Fibroblast of lung (primary cell): ENCODE data around the gene OGDH. TPM values are rescaled to one million over a fixed set of nuclear protein-coding genes. Genes with fewer than 3 reads are reported as not detected.

Experiments used
- DNase-seq, 2 donors: peaks; one replicate each; pipeline versions ENCODE4 v3.0.0 to v3.0.0-alpha.2; 2010; ENCODE audit warnings: low read depth in 2 of 2
- H2AFZ ChIP-seq: 2 replicates; pipeline ENCODE4 v1.5.1; 2012; ENCODE audit warnings: low read length, control low read depth, inconsistent platforms
- H3K27ac ChIP-seq: 2 replicates; pipeline ENCODE4 v1.5.1; 2011; ENCODE audit warnings: low read length, control low read depth; ENCODE audit not compliant: insufficient read depth
- H3K27me3 ChIP-seq: 2 replicates; pipeline ENCODE4 v1.5.1; 2011; ENCODE audit warnings: mild to moderate bottlenecking, low read length; ENCODE audit not compliant: control insufficient read depth, insufficient read depth
- H3K36me3 ChIP-seq: 2 replicates; pipeline ENCODE4 v1.5.1; 2011; ENCODE audit warnings: low read length; ENCODE audit not compliant: control insufficient read depth, insufficient read depth
- H3K4me1 ChIP-seq: 2 replicates; pipeline ENCODE4 v1.5.1; 2011; ENCODE audit warnings: low read length; ENCODE audit not compliant: control insufficient read depth, insufficient read depth; ENCODE audit errors: extremely low read depth
- H3K4me2 ChIP-seq: 2 replicates; pipeline ENCODE4 v1.5.1; 2011; ENCODE audit warnings: low read length, control low read depth; ENCODE audit not compliant: insufficient read depth; ENCODE audit errors: extremely low read depth
- H3K4me3 ChIP-seq, 4 experiments: fragments of 200-600 bp in 1 of 4; sonication (generic) in 1 of 4; replicated peaks in 1 of 4; 2 replicates each; pipeline ENCODE4 v1.5.1; 2011 to 2016; ENCODE audit warnings: low read length in 4 of 4, low read depth in 3 of 4, mild to moderate bottlenecking in 3 of 4, control low read depth in 2 of 4, inconsistent platforms in 1 of 4, mixed read lengths in 1 of 4; ENCODE audit not compliant: insufficient read depth in 1 of 4; ENCODE audit errors: control extremely low read depth in 1 of 4
- H3K79me2 ChIP-seq: 2 replicates; pipeline ENCODE4 v1.5.1; 2012; ENCODE audit warnings: mild to moderate bottlenecking, low read length, inconsistent platforms; ENCODE audit not compliant: control insufficient read depth, insufficient read depth
- H3K9ac ChIP-seq: 2 replicates; pipeline ENCODE4 v1.5.1; 2011; ENCODE audit warnings: mild to moderate bottlenecking, low read length, control low read depth; ENCODE audit not compliant: insufficient read depth
- H3K9me3 ChIP-seq: 2 replicates; pipeline ENCODE4 v1.5.1; 2012; ENCODE audit warnings: low read depth, low read length; ENCODE audit not compliant: control insufficient read depth, insufficient read depth
- H4K20me1 ChIP-seq: 2 replicates; pipeline ENCODE4 v1.5.1; 2011; ENCODE audit warnings: low read length; ENCODE audit not compliant: control insufficient read depth, insufficient read depth; ENCODE audit errors: extremely low read depth
- CTCF ChIP-seq, 2 donors: IDR thresholded peaks in 1 of 2; conservative IDR thresholded peaks in 1 of 2; 1 replicate in 1 of 2; 2 replicates in 1 of 2; pipeline ENCODE4 v1.5.1; 2011 to 2012; ENCODE audit warnings: low read length in 2 of 2, control low read depth in 1 of 2, inconsistent platforms in 1 of 2, low read depth in 1 of 2, mild to moderate bottlenecking in 1 of 2
- EZH2 ChIP-seq: IDR thresholded peaks from 2 replicates; pipeline ENCODE4 v1.5.1; 2012; ENCODE audit warnings: low read length, control low read depth, mild to moderate bottlenecking; ENCODE audit errors: missing control alignments
- polyA plus RNA-seq, 2 donors: library from polyadenylated mRNA; depleted of rRNA in 1 of 2; stranded (reverse) in 1 of 2; unstranded in 1 of 2; fragments of >200 nt; gene quantifications; 2 replicates each; pipeline ENCODE4 v1.2.1, GENCODE V29; 2011 to 2012; ENCODE audit warnings: missing spikeins in 1 of 2
- total RNA-seq: library from RNA; depleted of rRNA; stranded (reverse); fragments of >200 nt; gene quantifications from 2 replicates; pipeline ENCODE4 v1.2.1, GENCODE V29; 2014

Gene OGDH
- total and polyA plus RNA-seq, 2 donors (not counting 1 experiment from before 2014, with no cell fraction given) = 60.8 to 69.2 TPM

- Histone ChIP-seq H3K27me3 (no peaks in the 10 kb centered on the region), H4K20me1 (no peaks in the 10 kb centered on the region), H3K9me3 (no peaks in the 10 kb centered on the region), H3K4me3 (no peak overlapping the region), H3K4me1 (no peaks in the 10 kb centered on the region), H3K36me3 (peaks cover 8% of the 10 kb centered on the region), H2AFZ (no peak overlapping the region), H3K27ac (no peak overlapping the region), H3K79me2 (no peaks in the 10 kb centered on the region), H3K9ac (no peak overlapping the region), H3K4me2 (no peak overlapping the region)
- no peak for DNase-seq
- TF ChIP-seq CTCF (conservative IDR thresholded peaks at IDR 0.05 in 1 of 2, IDR thresholded peaks at IDR 0.05 in 1 of 2; ENCODE audit: low read depth in 1 of 2, low read length in 2 of 2) (no peak), EZH2 (no peak)
Observed at GRCh38 chr7:44707558-44708230, 101.3 kb downstream of the OGDH start.

- Histone ChIP-seq H3K4me1 (no peaks in the 10 kb centered on the region), H3K4me2 (no peak overlapping the region), H3K9ac (no peak overlapping the region), H3K36me3 (peaks cover 8% of the 10 kb centered on the region), H3K4me3 (no peak overlapping the region), H3K9me3 (no peaks in the 10 kb centered on the region), H3K27ac (no peak overlapping the region), H3K27me3 (no peaks in the 10 kb centered on the region), H2AFZ (no peak overlapping the region), H4K20me1 (no peaks in the 10 kb centered on the region), H3K79me2 (no peaks in the 10 kb centered on the region)
- no peak for TF ChIP-seq CTCF (conservative IDR thresholded peaks at IDR 0.05 in 1 of 2, IDR thresholded peaks at IDR 0.05 in 1 of 2; ENCODE audit: low read depth in 1 of 2, low read length in 2 of 2)
- no peak for TF ChIP-seq EZH2
- DNase-seq = no peak
Observed at GRCh38 chr7:44709011-44709915, 102.8 kb downstream of the OGDH start.

GRCh38 chr7:44709945-44710596 is 103.6 kb downstream of the OGDH start:
- TF ChIP-seq EZH2 (no peak), CTCF (conservative IDR thresholded peaks at IDR 0.05 in 1 of 2, IDR thresholded peaks at IDR 0.05 in 1 of 2; ENCODE audit: low read depth in 1 of 2, low read length in 2 of 2) (no peak)
- H3K36me3 ChIP-seq = peaks cover 8% of the 10 kb centered on the region
- no peak overlapping the region for H3K4me3 ChIP-seq
- no peaks in the 10 kb centered on the region for H3K4me1 ChIP-seq
- H3K9ac ChIP-seq = no peak overlapping the region
- no peaks in the 10 kb centered on the region for H4K20me1 ChIP-seq
- DNase-seq = no peak
- H3K27ac ChIP-seq = no peak overlapping the region
- H3K79me2 ChIP-seq = no peaks in the 10 kb centered on the region
- no peak overlapping the region for H3K4me2 ChIP-seq
- no peak overlapping the region for H2AFZ ChIP-seq
- H3K27me3 ChIP-seq = no peaks in the 10 kb centered on the region
- H3K9me3 ChIP-seq = no peaks in the 10 kb centered on the region
